ENCODE data around the gene TMEM174.

- TF ChIP-seq JUND (IDR thresholded peaks at IDR 0.05) (no peak), GABPA (IDR thresholded peaks at IDR 0.05 in 1 of 2, conservative IDR thresholded peaks at IDR 0.05 in 1 of 2) (no peak), MAX (IDR thresholded peaks at IDR 0.05) (no peak), YY1 (IDR thresholded peaks at IDR 0.05) (no peak), RAD21 (IDR thresholded peaks at IDR 0.05) (no peak), EGR1 (IDR thresholded peaks at IDR 0.05; ENCODE audit: low read depth in 2 of 2) (no peak)
- TF ChIP-seq, protein P1, sequence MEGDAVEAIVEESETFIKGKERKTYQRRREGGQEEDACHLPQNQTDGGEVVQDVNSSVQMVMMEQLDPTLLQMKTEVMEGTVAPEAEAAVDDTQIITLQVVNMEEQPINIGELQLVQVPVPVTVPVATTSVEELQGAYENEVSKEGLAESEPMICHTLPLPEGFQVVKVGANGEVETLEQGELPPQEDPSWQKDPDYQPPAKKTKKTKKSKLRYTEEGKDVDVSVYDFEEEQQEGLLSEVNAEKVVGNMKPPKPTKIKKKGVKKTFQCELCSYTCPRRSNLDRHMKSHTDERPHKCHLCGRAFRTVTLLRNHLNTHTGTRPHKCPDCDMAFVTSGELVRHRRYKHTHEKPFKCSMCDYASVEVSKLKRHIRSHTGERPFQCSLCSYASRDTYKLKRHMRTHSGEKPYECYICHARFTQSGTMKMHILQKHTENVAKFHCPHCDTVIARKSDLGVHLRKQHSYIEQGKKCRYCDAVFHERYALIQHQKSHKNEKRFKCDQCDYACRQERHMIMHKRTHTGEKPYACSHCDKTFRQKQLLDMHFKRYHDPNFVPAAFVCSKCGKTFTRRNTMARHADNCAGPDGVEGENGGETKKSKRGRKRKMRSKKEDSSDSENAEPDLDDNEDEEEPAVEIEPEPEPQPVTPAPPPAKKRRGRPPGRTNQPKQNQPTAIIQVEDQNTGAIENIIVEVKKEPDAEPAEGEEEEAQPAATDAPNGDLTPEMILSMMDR (IDR thresholded peaks at IDR 0.05; ENCODE audit: low read depth, low read length, missing input control): no peak
- TF ChIP-seq, protein P2, sequence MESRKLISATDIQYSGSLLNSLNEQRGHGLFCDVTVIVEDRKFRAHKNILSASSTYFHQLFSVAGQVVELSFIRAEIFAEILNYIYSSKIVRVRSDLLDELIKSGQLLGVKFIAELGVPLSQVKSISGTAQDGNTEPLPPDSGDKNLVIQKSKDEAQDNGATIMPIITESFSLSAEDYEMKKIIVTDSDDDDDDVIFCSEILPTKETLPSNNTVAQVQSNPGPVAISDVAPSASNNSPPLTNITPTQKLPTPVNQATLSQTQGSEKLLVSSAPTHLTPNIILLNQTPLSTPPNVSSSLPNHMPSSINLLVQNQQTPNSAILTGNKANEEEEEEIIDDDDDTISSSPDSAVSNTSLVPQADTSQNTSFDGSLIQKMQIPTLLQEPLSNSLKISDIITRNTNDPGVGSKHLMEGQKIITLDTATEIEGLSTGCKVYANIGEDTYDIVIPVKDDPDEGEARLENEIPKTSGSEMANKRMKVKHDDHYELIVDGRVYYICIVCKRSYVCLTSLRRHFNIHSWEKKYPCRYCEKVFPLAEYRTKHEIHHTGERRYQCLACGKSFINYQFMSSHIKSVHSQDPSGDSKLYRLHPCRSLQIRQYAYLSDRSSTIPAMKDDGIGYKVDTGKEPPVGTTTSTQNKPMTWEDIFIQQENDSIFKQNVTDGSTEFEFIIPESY (IDR thresholded peaks at IDR 0.05): no peak
Measured at GRCh38 chr5:73180566-73180965, 7.6 kb downstream of the TMEM174 start.
